GM21526 (cell line): ENCODE measurements around the gene MLPH.
"Not testable (repeated sequence)": the region's sequence is repeated elsewhere in the genome, so short reads cannot be mapped to it uniquely, and the experiment has no call there.

ENCODE experiments used
- ATAC-seq: cut with Tn5 transposase; IDR thresholded peaks from one replicate; pipeline ENCODE4 v1.9.1; 2021; ENCODE audit warnings: moderate library complexity; ENCODE audit not compliant: unreplicated experiment, low FRiP score

MLPH gene

DNA sequence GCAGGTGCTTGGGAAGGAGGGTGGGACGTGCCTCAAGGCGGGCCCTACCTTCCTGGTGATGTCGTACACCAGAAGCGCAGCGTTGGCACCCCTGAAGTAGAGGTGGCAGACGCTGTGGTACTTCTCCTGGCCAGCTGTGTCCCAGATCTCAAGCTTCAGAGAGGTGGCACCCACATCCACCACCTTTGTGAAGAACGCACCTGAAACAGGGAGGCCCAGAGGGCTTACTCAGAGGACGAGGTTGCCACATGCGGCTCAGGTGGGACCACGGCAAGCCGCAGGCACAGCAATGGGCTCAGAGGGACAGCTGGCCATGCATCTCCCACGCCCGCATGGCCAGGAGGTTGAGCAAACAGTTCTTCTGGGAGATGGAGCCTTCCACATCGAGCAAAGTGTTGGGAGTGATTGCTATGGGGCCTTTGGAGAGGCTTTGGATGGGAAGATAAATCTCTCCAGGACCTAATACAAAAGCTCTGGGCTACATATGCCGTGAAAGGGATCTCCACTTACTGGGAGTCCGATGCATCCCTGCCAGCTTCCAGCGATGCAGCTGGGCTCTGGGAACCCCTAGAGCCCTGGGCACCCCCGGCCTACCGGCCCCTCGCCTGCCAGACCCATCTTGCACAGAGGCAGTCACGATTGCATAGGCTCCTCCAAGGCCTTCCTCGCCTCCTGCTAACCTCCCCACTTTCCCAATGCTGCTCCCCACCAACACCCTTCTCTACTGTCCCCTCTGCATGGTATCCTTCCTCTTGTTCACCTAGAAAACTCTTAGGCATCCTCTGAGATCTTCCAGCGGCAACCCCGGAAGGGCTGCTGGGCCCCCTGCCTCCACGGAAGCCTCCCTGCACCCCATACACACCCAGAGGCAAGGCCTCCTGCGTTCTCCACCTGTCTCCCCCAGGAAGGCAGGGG is 91.2 kb downstream of the MLPH start:
- ATAC-seq, result no peak

DNA sequence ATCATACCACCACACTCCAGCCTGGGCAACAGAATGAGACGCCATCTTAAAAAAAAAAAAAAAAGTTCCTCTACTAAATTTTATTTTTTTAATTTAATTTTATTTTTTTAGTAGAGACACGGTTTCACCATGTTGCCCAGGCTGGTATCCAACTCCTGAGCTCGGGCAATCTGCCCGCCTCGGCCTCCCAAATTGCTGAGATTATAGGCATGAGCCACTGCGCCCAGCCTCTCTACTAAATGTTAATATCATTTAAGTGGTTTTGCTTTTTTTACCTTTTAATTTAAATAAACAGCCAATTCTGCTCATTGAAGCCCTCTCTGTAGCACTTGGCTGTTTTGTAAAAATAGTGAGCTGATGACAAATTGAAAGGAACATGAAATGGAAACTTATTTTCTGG is 94.3 kb downstream of the MLPH start:
- ATAC-seq, result no peak

DNA sequence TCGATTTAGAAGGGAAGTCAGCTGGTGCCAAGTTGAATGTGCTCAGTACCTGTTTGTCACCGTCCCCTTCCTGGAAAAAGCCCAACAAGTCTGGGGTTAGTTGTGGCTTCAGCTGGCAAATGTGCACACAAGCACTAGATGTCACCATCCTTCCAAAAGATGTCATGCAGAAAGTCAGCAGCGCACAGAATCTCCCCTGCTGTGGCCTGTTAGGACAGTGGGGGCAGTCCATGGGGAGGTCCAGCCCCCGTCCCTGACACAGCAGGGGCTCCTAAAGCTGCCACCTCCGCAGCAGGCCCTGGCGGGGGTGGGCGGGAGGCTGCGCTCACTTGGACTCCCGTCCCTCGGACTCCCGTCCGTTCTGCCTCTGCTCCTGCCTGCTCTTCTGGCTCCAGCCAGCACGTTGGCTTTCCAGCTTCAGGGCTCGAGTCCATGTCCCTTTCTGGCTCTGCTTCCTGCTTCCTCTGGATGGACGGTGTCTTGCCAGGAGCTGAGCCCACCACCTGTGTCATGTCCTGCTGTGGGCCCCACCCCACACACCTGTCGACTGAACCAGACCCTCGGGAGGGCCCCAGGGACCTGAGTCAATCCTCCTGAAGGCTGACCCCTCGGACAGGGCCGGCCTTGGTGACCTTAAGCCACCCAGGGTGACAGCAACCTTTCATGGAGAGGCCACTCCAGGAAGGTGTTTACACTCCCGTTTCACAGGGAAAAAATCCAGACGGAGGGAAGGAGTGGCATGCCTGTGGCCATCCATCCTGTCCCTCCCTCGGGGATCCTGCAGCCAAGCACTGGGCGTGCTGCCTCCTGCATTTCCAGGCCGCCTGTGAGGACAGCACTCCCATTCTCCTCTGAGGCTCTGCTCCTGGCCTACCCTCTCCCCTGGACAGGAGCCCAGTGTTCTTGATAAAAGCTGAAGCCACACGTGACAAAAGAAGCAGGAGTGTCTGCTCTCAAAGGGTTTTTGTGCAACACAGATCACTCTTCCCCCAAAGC is 95.0 kb downstream of the MLPH start:
- ATAC-seq, result no peak

DNA sequence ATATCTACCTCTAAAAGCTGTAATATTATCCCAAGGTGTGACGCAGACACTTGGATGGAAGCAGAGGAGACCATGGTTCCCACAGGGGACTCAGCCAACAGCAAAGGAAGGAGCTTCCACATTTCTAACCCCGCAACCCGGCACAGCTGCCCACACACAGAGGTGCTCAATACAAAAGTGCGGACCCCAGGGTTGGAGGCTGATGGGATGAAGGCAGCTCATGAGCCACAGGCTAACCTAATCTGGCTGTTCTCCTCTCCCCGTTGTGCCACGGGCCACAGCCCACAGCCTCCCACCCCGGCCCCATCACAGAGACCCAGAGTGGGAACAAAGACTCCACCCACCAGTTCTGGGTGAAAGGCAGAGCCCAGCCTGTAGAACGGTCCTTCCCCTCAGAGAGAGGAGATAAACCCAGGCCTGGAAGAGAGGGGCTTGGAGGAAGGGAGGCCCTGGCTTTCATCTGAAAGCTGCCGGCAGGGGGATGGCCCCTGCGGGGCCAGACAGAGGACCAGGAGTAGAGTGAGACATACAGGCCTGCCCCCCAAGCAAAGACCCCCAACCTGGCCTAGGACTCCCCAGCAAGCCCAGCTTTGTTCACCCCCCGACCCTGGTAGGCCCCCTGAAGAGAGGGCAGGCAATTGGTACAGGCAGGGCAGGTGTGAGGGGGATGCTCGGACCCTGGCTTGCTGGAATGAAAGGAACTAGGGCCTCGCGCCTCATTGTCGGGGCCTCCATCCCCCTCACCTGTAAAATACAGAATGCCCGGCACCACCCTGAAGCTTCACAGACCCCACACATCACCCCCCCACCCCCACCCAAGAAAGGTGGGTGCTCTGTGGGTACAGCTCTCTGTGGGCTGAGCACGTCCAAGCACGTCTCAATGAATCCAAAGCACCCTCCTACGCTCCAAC is 96.6 kb downstream of the MLPH start:
- ATAC-seq, result no peak

DNA sequence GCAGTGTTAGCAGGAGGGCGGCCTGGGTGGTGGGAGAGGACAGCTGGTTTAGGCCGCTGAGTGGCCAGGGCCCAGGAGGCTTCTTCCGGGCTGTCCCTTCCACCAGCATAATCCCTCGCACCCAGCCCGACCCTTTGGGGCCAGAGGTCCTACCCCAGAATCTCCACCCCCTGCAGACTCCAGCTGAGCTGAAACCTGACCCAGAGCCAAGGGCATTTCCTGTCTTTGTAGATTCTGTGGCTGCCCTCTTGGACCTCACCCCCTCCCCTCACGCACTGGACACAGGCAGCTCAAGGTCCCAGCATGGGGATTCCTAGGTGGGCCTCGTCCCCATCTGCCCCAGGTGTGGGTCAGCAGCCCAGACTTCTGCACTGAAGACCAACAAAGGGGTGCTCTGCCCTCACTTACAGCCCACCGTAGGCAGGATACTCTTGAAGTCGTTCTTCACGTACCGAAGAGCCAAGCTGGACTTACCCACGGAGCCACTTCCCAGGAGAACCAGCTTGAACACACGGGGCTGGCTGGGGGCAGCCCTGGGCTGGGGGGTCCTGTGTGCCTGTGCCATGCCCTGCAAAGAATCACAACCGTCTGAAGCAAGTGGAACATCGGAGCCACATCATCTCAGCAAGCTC is 98.7 kb downstream of the MLPH start:
- ATAC-seq, result no peak

DNA sequence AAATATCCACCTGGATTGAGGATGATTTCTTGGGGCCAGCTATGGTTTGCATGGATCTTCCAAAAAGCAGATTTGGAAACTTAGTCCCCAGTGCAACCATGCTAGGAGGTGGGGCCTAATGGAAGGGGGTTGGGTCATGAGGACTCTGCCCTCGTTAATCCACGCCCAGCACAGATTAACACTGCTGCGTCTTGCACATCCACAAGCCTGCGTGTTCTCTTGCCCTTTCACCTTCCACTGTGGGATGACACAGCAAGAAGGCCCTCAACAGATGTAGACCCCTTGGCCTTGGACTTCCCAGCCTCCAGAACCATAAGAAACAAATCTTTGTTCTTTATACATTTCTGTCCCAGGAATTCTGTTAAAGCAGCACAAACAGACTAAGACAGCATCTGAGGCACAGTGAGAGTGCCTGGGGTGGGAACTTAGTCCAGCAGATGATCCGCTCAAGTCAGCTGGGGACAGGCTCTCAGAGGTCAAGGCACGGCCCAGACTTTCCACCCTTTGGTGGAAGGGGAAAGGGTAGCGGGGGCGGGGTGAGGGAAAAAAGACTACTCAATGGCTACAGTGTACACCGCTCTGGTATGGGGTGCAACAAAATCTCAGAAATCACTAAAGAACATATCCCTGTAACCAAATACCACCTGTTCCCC is 101.1 kb downstream of the MLPH start:
- no peak for ATAC-seq

DNA sequence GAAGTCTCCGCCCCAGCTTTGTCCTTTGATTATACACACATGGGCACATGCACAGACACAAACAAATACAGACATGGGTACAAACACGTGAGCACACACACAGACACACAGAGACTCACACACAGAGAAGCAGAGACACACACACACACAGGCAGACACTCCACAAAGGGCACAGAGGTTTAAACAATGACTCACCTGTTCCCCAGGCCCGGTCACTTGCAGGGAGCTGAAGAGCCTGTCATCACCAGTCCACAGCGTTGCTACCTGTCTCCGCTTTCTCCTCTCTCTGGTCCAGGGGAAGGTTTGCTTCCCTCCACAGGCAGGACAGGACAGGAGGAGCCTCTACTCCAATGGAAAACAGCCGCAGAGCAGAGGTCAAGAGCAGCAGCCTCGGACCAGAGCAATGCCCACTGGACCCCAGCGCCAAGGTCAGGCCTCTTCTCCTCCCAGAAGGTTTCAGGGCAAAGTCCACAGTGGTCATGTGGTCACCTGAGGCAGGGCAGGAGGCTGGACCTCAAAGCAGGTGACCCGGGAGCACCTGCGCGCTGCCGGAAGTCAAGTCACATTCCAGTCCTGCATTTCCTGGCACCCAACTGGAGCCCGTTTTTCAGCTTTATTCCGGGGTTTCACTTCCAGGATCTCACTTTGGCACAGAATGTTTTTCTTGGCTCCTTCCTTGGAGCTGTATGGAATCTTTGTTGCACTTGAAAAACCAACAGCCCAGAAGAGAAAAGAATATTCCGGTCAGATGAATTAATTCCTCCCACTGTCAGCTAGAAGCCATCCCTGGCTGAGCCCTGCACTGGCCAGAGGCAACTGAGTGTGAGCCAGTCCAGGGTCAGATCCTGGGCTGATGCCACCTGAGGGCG is 103.5 kb downstream of the MLPH start, which contains the start of gene RAB17:
RAB17 (minus strand) TSS at position 463 of the 869 bp plus-strand sequence. CDS start 4,580 bp downstream, outside the sequence.
- ATAC-seq, result no peak

DNA sequence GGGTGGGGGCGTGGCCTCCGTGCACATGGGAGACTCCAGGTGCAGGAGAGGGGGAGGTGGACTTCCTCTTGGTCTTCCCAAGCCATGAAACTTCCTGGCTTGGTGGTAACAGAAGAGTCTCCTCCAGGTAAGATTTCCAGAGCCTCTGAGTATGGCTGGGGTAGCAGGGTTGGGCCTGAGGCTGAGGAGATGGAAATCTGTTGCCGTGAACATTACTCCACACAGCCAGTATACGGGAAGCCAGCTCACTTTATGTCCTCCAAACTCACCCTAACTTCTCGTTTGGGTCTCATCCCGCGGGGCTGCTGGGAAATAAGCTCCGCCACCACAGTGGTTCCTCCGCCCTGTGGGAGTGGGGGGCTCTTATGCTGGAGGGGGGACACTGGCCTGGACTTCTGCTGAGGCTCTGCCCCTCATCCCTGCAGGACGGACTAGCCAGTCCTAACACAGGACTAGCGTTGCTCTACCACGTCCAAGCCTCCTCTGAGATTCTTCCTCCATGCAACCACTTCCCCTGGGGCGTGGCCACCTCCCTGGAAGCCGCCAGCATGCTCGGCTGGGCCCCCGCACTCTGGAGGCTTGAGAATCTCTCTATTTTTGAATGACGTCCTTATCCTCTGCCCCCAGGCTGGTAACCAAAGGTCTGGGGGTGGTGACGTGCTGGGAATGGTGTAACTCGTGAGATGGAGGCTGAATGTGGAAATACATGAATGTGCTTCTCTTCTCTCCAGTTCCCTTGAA is 104.3 kb downstream of the MLPH start:
- ATAC-seq, result no peak

DNA sequence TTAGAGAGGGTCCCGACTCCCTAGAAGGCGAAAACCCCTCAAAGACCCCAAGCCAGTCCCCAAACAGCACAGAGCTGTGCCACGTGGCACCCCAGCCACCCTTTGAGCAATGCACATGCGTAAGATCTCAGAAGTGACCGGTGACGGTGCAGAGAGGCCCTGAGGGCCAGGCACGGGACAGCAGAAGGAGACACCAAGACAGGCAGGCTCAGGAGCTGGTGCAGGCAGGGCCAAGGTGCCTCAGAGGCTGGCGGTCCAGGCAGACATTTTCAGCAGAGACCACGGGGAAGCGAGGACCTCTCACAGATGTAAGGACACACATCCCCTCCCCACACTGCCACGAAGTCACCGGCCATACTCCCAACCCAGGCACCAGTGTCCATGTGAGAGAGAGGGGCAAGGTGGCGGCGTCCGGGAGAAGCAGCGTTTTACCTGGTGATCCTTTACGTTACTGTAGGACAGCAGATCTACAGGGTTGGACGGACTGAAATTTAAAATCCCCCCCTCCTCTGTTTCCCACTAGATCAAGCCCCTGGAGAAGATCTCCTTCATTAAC is 105.5 kb downstream of the MLPH start:
- ATAC-seq, result no peak

DNA sequence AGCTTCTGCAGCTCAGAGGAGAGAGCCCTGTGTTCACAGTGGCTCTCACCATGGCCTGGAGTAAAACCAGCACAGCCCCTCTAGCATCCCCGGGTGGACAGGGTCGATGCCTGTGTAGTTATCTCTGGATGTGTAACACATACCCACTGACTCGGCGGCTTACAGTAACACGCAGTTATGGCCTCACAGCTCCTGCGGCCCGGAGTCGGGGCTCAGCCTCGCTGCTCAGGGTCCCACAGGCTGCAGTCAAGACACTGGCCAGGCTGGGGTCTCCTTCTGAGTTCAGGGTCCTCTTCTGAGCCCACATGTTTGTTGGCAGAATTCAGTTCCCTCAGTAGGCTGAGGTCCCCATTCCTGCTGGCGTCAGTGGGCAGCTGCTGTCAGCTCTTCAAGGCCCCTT is 106.0 kb downstream of the MLPH start:
- no peak for ATAC-seq

DNA sequence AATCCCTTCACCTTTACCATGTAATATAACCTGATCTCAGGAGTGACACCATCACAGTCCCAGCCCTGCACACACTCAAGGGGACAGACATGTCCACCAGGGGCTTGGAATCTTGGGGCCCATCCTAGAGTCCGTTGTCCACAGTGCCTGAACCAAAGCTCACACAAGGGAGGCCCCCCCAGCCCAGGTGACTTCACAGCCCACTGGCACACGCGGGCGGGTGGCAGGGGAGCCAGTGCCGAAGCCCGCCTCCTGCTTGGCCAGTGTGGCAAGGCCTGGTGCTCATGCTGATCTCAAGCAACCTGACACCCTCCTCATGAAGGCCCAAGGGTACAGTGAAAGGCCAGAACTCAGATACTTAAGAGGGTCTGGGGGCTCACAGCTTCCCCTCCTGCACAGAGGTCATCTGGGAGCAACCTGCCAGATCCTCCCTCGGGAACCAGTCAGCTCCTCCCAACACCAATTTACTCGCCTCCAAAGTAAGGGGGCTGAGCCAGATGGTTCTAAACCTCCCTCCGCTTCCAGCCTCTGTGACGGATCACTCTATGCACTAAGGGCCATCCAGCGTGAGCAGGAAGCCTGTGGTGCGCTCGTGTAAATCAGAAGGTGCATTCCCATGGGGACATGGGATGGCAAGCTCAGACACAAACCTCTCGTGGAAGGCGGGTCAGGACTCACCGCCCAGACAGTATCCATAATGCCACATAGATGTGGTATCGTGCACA is 106.7 kb downstream of the MLPH start:
- ATAC-seq, result no peak

DNA sequence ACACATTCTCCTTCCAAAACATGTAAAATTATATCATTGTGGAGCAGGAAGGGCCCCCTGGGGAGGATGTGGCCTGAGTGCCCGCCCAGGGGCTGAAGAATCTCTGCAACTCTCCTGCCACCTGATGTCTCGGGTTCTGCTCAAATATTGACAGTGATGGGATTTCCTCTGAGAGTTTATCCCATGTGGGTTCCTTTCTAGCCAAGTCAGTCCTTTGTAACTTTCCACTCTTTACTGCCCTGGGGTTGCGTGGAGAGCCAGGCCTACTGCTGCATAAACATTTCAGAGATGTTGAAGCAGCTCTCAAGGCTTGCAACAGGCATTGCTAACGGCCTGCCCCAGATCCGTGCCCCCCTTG is 107.4 kb downstream of the MLPH start:
- ATAC-seq, result no peak

DNA sequence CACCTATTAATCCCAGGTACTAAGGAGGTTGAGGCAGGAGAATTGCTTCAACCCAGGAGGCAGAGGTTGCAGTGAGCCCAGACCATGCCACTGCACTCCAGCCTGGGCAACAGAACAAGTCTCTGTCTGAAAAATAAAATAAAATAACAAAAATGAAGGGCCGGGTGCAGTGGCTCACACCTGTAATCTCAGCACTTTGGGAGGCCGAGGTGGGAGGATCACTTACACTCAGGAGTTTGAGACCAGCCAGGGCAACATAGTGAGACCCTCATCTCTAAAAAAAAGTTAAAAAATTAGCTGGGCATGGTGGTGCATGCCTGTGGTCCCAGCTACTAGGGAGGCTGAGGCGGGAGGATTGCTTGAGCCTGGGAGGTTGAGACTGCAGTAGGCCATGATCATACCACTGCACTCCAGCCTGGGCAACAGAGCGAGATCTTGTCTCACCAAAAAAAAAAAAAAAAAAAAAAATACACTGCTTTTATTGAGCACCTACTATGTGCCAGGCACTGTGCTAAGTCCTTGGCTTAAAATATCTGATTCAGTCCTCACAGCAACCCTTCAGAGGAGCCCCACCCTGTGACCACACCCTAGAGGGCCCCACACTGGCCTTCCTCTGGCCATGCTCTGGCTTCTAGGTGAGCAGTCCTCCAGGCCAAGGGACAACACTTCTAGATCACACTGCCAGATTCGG is 108.9 kb downstream of the MLPH start:
- ATAC-seq, result not testable (repeated sequence)

DNA sequence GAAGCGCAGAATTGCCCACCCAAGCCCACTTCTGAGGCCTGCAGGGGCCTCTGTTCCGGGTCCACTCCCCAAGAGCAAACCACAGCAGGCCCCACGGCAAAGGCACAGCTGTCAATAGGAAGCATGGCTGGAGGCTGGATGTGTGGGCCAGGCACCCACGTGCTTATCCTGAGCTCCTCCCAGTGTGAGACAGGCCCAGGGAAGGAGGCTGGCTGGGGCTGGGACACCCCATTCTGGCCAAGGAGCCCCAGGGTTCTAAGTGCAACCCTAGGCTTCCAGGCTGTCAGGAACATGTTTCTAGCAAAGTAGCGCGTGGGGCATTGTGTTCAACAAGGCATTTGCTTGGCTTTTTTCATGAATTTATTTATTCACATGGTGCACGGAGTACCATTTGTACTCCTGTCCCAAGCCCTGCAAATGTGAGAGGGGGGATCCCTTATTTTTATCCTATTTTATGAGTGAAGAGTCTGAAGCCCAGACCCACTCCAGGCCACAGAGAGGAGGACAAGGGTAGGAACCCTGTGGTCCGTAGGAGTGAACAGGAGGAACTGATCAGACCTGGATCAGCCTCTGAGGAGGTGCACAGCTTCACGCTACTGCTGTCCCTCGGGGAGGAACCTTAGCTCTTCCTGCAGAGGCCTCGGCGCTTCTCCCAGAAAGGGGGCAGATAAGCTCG is 109.6 kb downstream of the MLPH start:
- ATAC-seq, result no peak
